ENCODE results near the gene SSH2. TPM values are rescaled to one million over a fixed set of nuclear protein-coding genes. Genes with fewer than 3 reads are reported as not detected.
A peak's percentile ranks its signal among the peaks of the same experiment; 100 is the strongest.

The SSH2 gene
- total RNA-seq, 1 experiment from 2014 or later = 14.6 TPM

GRCh38 chr17:29718446-29719039, 211.5 kb downstream of the SSH2 start:
- Histone ChIP-seq H4K91ac (ENCODE audit: insufficient read length, low read depth, low read length) (no peak overlapping the region), H3K4me1 (ENCODE audit: insufficient read depth, low read length) (peaks cover 8% of the 10 kb centered on the region), H3K79me2 (ENCODE audit: insufficient read depth, low read length) (no peaks in the 10 kb centered on the region), H4K20me1 (ENCODE audit: control insufficient read depth, insufficient read depth, insufficient read length) (no peaks in the 10 kb centered on the region), H2AK5ac (ENCODE audit: insufficient read length, low read length) (no peak overlapping the region), H3K79me1 (ENCODE audit: insufficient read depth, low read depth, low read length, poor library complexity, severe bottlenecking) (no peaks in the 10 kb centered on the region), H4K8ac (replicated peaks; ENCODE audit: insufficient read length, low read depth, low read length) (no peak overlapping the region), H3K14ac (ENCODE audit: insufficient read depth, low read length) (no peak overlapping the region), H3K27ac (ENCODE audit: insufficient read length, low read depth, low read length) (no peak overlapping the region), H2AFZ (ENCODE audit: low read length) (no peak overlapping the region), H3K4me2 (ENCODE audit: insufficient read depth, insufficient read length, low read length) (no peak overlapping the region), H4K5ac (ENCODE audit: insufficient read length, low read depth, low read length) (no peak overlapping the region), H3K23me2 (ENCODE audit: insufficient read length, low read depth, low read length, poor library complexity, severe bottlenecking) (no peaks in the 10 kb centered on the region), H3K27me3 (ENCODE audit: insufficient read depth, low read length) (no peaks in the 10 kb centered on the region), H2BK12ac (ENCODE audit: insufficient read length, low read depth, low read length) (no peak overlapping the region), H3K9me3 (ENCODE audit: control insufficient read depth, low read depth, low read length) (no peaks in the 10 kb centered on the region), H3K18ac (ENCODE audit: insufficient read length, low read depth, low read length) (no peak overlapping the region), H2BK20ac (ENCODE audit: low read depth, low read length, poor library complexity, severe bottlenecking) (no peak overlapping the region), H3K4ac (ENCODE audit: low read depth, low read length) (no peak overlapping the region), H3T11ph (ENCODE audit: low read length) (no peak overlapping the region), H2BK15ac (ENCODE audit: low read depth, low read length) (no peak overlapping the region), H3K9ac (ENCODE audit: extremely low read depth, insufficient read length, low read length) (no peak overlapping the region), H2BK120ac (ENCODE audit: low read depth, low read length, poor library complexity, severe bottlenecking) (no peak overlapping the region), H2BK5ac (ENCODE audit: insufficient read length, low read length) (no peak overlapping the region), H3K23ac (ENCODE audit: insufficient read length, low read depth, low read length) (no peak overlapping the region), H3K56ac (ENCODE audit: insufficient read length, low read depth, low read length) (no peak overlapping the region)
- no CpG with 5 or more reads among the region's 8 CpGs for WGBS (ENCODE audit: extremely low coverage, insufficient read length, low lambda C conversion rate)
- H3K9me3 Mint-ChIP-seq = no peaks in the 10 kb centered on the region
- peak overlapping the region in 2 of 3 experiments; percentile 42 to 52; a peak in 2 of 7 replicates for H3K27ac Mint-ChIP-seq
- no peaks in the 10 kb centered on the region for H3K27me3 Mint-ChIP-seq (ENCODE audit: low read depth)
- H3K36me3 Mint-ChIP-seq (ENCODE audit: insufficient read depth in 1 of 3, low read depth in 3 of 3) = no peaks in the 10 kb centered on the region
- no peak overlapping the region for H3K4me3 Mint-ChIP-seq
- TF ChIP-seq CTCF (conservative IDR thresholded peaks at IDR 0.05) = no peak
- DNase-seq = peak; percentile 46
- peaks cover 37 to 53% of the 10 kb centered on the region in 2 experiments for H3K4me1 Mint-ChIP-seq

Measured in H9 (cell line).